ENCODE data around the gene PRCC. TPM values are rescaled to one million over a fixed set of nuclear protein-coding genes. Genes with fewer than 3 reads are reported as not detected.

The PRCC gene
- polyA plus RNA-seq, 1 donor (not counting 4 experiments of a cell fraction or from before 2014, with no cell fraction given) = 40.4 TPM

DNA sequence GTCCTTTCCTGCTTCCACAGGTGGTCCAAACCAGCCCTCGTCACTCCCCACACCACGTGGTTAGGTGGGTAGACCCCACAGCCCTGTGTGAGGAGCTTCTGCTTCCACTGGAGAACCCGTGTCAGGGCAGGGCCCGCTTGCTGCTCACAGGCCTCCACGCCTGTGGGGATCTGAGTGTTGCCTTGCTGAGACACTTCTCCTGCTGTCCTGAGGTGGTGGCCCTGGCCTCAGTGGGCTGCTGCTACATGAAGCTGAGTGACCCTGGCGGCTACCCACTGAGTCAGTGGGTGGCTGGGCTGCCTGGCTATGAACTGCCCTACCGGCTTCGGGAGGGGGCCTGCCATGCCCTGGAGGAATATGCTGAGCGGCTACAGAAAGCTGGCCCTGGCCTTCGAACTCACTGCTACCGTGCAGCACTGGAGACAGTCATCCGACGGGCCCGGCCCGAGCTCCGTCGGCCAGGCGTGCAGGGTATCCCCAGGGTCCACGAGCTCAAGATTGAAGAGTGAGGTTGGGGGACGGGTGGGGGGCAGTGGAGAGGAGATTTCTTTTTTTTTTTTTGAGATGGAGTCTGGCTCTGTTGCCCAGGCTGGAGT is 33.2 kb upstream of the PRCC start:
- no peak overlapping the region for H3K4me2 ChIP-seq (ENCODE audit: control insufficient read depth, extremely low read depth, insufficient read depth, low read depth, low read length)
- H3K27ac ChIP-seq (ENCODE audit: control insufficient read depth, insufficient read depth, low read length) = no peak overlapping the region
- TF ChIP-seq EZH2 (IDR thresholded peaks at IDR 0.05; ENCODE audit: low read length) = no peak
- TF ChIP-seq, protein P1, sequence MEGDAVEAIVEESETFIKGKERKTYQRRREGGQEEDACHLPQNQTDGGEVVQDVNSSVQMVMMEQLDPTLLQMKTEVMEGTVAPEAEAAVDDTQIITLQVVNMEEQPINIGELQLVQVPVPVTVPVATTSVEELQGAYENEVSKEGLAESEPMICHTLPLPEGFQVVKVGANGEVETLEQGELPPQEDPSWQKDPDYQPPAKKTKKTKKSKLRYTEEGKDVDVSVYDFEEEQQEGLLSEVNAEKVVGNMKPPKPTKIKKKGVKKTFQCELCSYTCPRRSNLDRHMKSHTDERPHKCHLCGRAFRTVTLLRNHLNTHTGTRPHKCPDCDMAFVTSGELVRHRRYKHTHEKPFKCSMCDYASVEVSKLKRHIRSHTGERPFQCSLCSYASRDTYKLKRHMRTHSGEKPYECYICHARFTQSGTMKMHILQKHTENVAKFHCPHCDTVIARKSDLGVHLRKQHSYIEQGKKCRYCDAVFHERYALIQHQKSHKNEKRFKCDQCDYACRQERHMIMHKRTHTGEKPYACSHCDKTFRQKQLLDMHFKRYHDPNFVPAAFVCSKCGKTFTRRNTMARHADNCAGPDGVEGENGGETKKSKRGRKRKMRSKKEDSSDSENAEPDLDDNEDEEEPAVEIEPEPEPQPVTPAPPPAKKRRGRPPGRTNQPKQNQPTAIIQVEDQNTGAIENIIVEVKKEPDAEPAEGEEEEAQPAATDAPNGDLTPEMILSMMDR (optimal IDR thresholded peaks at IDR 0.05 in 1 of 3, IDR thresholded peaks at IDR 0.05 in 1 of 3, conservative IDR thresholded peaks at IDR 0.05 in 1 of 3; ENCODE audit: extremely low read depth in 1 of 3, insufficient read depth in 2 of 3, low read length in 3 of 3) = no peak
- H3K9me1 ChIP-seq (ENCODE audit: control insufficient read depth, extremely low read depth, insufficient read depth, low read length) = no peaks in the 10 kb centered on the region
- no peak overlapping the region for H3K9ac ChIP-seq (ENCODE audit: control insufficient read depth, extremely low read depth, insufficient read depth, low read length)
- H3K4me1 ChIP-seq (ENCODE audit: control insufficient read depth, extremely low read depth, insufficient read depth, low read length) = peaks cover 16% of the 10 kb centered on the region
- H3K79me2 ChIP-seq (ENCODE audit: control insufficient read depth, insufficient read depth, low read length) = peaks cover 14% of the 10 kb centered on the region
- no peaks in the 10 kb centered on the region for H4K20me1 ChIP-seq (ENCODE audit: control insufficient read depth, extremely low read depth, insufficient read depth, low read length)
- H3K27me3 ChIP-seq (ENCODE audit: control insufficient read depth, extremely low read depth, insufficient read depth, low read length) = no peaks in the 10 kb centered on the region
- no peak for FAIRE-seq
- no peak for DNase-seq (ENCODE audit: low read depth, low spot score)
- no peak overlapping the region for H2AFZ ChIP-seq (ENCODE audit: control insufficient read depth, low read length)
- no peak overlapping the region for H3K4me3 ChIP-seq (ENCODE audit: control insufficient read depth in 2 of 3, extremely low read depth in 1 of 3, insufficient read depth in 2 of 3, low read depth in 1 of 3, low read length in 3 of 3)
- H3K9me3 ChIP-seq (ENCODE audit: control insufficient read depth, low read depth, low read length) = no peaks in the 10 kb centered on the region
- dilution Hi-C loops (cut with MboI; ENCODE audit: extremely low pct_ligation_motif_present, low sequenced_read_pairs) = no loop called here
- peaks cover 24 to 27% of the 10 kb centered on the region in 2 experiments for H3K36me3 ChIP-seq (ENCODE audit: control insufficient read depth in 2 of 2, extremely low read depth in 1 of 2, insufficient read depth in 2 of 2, low read length in 2 of 2)

DNA sequence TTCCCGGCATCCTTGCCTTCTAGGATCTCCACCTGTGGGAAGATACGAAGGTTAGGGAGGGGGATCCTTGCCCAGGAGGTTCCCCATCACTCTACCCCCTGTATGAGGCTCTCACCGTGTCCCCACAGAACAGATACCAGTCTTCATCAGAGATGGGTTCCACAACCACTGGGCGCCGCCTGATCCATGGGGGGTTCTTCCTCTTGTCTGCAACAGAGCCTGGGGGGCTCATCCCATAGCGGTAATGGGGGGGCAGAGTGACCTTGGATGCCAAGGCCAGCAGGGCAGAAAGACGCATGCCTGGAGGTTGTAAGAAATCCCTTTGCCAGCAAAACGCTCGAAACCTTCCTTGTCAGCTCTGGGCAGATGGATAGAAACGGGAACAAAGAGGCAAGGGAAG is 28.9 kb upstream of the PRCC start:
- no peak for TF ChIP-seq EZH2 (IDR thresholded peaks at IDR 0.05; ENCODE audit: low read length)
- TF ChIP-seq, protein P1 (optimal IDR thresholded peaks at IDR 0.05 in 1 of 3, IDR thresholded peaks at IDR 0.05 in 1 of 3, conservative IDR thresholded peaks at IDR 0.05 in 1 of 3; ENCODE audit: extremely low read depth in 1 of 3, insufficient read depth in 2 of 3, low read length in 3 of 3) = no peak
- peaks cover 8% of the 10 kb centered on the region for H3K4me1 ChIP-seq (ENCODE audit: control insufficient read depth, extremely low read depth, insufficient read depth, low read length)
- H3K9me1 ChIP-seq (ENCODE audit: control insufficient read depth, extremely low read depth, insufficient read depth, low read length) = no peaks in the 10 kb centered on the region
- peaks cover 21 to 35% of the 10 kb centered on the region in 2 experiments for H3K36me3 ChIP-seq (ENCODE audit: control insufficient read depth in 2 of 2, extremely low read depth in 1 of 2, insufficient read depth in 2 of 2, low read length in 2 of 2)
- H3K9me3 ChIP-seq (ENCODE audit: control insufficient read depth, low read depth, low read length) = no peaks in the 10 kb centered on the region
- H4K20me1 ChIP-seq (ENCODE audit: control insufficient read depth, extremely low read depth, insufficient read depth, low read length) = no peaks in the 10 kb centered on the region
- no peak overlapping the region for H2AFZ ChIP-seq (ENCODE audit: control insufficient read depth, low read length)
- H3K79me2 ChIP-seq (ENCODE audit: control insufficient read depth, insufficient read depth, low read length) = peaks cover 22% of the 10 kb centered on the region
- no peak overlapping the region for H3K27ac ChIP-seq (ENCODE audit: control insufficient read depth, insufficient read depth, low read length)
- dilution Hi-C loops (cut with MboI; ENCODE audit: extremely low pct_ligation_motif_present, low sequenced_read_pairs) = no loop called here
- H3K4me2 ChIP-seq (ENCODE audit: control insufficient read depth, extremely low read depth, insufficient read depth, low read depth, low read length) = no peak overlapping the region
- no peak overlapping the region for H3K9ac ChIP-seq (ENCODE audit: control insufficient read depth, extremely low read depth, insufficient read depth, low read length)
- FAIRE-seq (no peak), DNase-seq (ENCODE audit: low read depth, low spot score) (no peak)
- no peaks in the 10 kb centered on the region for H3K27me3 ChIP-seq (ENCODE audit: control insufficient read depth, extremely low read depth, insufficient read depth, low read length)
- no peak overlapping the region for H3K4me3 ChIP-seq (ENCODE audit: control insufficient read depth in 2 of 3, extremely low read depth in 1 of 3, insufficient read depth in 2 of 3, low read depth in 1 of 3, low read length in 3 of 3)

All from keratinocyte (primary cell).